ENCODE data around the gene ENTREP3. TPM values are rescaled to one million over a fixed set of nuclear protein-coding genes. Genes with fewer than 3 reads are reported as not detected.
"Not testable (repeated sequence)": the region's sequence is repeated elsewhere in the genome, so short reads cannot be mapped to it uniquely, and the experiment has no call there.

ENTREP3 gene
- total RNA-seq, 1 donor from 2014 or later, result 51.9 TPM

DNA sequence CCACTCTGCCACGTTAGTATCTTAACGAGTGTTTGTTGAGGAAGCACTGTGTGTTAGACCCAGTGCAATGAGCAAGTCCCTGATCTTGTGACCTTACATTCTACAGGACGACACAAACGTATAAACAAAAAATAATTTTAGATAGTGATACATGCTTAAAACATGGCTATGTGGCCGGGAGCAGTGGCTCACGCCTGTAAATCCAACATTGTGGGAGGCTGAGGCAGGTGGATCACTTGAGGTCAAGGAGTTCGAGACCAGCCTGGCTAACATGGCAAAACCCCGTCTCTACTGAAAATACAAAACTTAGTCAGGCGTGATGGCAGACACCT, 27.2 kb downstream of the ENTREP3 start:
- no peak for DNase-seq (ENCODE audit: low spot score in 2 of 2, unreplicated experiment in 2 of 2)
- Mint-ChIP-seq H3K27ac (peak overlapping the region; percentile 99), H3K36me3 (no peaks in the 10 kb centered on the region), H3K9me3 (no peaks in the 10 kb centered on the region), H3K27me3 (ENCODE audit: low read depth) (no peaks in the 10 kb centered on the region), H3K4me3 (peak overlapping the region; percentile 80), H3K4me1 (peaks cover 37% of the 10 kb centered on the region)
- TF ChIP-seq, protein P1, sequence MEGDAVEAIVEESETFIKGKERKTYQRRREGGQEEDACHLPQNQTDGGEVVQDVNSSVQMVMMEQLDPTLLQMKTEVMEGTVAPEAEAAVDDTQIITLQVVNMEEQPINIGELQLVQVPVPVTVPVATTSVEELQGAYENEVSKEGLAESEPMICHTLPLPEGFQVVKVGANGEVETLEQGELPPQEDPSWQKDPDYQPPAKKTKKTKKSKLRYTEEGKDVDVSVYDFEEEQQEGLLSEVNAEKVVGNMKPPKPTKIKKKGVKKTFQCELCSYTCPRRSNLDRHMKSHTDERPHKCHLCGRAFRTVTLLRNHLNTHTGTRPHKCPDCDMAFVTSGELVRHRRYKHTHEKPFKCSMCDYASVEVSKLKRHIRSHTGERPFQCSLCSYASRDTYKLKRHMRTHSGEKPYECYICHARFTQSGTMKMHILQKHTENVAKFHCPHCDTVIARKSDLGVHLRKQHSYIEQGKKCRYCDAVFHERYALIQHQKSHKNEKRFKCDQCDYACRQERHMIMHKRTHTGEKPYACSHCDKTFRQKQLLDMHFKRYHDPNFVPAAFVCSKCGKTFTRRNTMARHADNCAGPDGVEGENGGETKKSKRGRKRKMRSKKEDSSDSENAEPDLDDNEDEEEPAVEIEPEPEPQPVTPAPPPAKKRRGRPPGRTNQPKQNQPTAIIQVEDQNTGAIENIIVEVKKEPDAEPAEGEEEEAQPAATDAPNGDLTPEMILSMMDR (IDR thresholded peaks at IDR 0.05; ENCODE audit: unreplicated experiment), result no peak

DNA sequence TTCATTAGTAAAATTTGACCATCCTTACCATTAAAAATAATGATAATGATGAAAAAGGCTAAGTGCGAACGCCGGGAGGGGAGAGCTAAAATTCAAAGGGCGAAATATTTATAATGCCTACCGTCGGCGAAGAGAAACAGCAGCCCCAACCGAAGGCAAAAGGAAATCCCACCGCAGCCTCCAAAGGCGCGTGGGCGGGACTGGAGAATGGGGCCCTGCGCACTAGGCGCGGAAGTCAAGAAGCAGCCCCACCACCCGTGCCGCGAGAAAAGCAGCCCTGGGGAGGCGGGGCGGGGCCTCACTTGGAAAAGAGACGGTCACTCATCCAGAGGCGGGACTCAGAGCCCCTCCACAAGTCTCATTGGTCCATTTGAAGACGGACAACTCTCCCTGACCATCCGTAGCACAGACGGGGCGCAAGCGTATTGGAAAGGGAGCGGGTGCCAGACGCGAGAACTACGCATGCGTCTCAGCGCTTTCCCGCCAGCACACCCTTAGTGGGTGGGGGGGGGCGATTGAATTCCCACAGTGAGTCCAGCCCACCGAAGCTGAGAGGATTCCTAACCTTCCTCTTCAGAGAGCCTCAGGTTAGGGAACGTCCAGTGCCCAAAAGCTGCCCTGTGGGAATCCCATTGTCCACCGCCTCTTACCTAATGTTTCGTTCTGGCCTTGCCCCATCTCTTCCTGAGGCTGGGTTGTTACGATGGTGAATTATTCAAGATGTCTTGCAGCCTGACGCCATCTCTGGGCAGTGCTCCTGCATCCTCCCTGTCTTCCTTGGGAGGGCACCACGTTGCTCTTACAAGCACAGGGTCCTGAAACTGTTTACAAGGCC, 27.8 kb downstream of the ENTREP3 start:
- Mint-ChIP-seq H3K9me3 (no peaks in the 10 kb centered on the region), H3K27ac (peak overlapping the region; percentile 99), H3K36me3 (no peaks in the 10 kb centered on the region), H3K4me3 (peak overlapping the region; percentile 80), H3K4me1 (peaks cover 37% of the 10 kb centered on the region), H3K27me3 (ENCODE audit: low read depth) (no peaks in the 10 kb centered on the region)
- TF ChIP-seq, protein P1 (IDR thresholded peaks at IDR 0.05; ENCODE audit: unreplicated experiment), result no peak
- DNase-seq (ENCODE audit: low spot score in 2 of 2, unreplicated experiment in 2 of 2), result peak; percentile 98

DNA sequence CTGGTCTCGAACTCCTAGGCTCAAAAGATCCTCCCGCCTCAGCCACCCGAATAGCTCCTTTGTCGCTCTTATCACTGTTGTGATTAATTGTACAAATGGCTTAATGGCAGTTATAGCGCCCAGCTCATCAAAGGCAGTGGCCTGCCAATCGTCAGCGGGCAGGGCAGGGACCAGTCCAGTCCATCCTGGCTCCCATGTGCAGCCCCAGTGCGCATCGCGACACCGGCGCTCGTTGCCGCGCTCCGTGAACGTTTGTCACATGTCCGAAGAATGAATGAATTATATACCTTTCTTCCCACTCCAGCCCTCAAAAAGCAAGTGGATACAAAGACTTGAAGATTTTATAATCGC, 28.4 kb downstream of the ENTREP3 start:
- Mint-ChIP-seq H3K27ac (peak overlapping the region; percentile 99), H3K9me3 (no peaks in the 10 kb centered on the region), H3K4me1 (peaks cover 33% of the 10 kb centered on the region), H3K36me3 (no peaks in the 10 kb centered on the region), H3K4me3 (peak overlapping the region; percentile 80), H3K27me3 (ENCODE audit: low read depth) (no peaks in the 10 kb centered on the region)
- peak in 1 of 2 experiments; percentile 56 for DNase-seq (ENCODE audit: low spot score in 2 of 2, unreplicated experiment in 2 of 2)
- TF ChIP-seq, protein P1 (IDR thresholded peaks at IDR 0.05; ENCODE audit: unreplicated experiment), result no peak

DNA sequence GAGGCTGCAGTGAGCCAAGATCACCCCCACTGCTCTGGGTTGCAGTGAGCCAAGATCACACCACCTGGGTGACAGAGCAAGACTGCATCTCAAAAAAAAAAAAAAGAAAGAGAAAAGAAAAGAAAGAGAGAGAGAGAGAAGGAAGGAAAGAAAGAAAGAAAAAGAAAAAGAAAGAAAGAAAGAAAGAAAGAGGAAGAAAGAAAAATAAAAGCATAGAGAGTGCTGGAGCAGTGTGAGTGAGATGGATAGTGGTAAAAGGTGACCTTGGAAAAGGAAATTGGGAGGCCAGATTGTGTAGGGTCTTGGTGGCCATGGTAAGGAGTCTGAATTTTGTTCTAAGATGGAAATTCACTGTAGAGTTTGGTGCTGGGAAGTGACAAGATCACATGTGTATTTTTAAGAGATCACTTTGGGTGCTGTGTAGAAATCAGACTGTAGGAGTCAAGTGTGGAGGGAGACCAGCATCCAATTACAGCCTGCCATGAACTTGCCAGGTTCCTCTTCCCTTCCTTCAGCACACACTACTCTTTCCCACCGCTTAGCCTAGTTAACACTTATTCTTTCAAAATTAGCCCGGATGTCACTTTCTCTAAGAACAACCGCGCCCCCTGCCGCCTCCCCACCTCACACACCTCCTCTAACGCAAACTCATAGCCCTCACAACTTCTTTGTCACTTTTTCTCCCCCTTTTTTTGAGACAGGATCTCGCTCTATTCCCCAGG, 28.9 kb downstream of the ENTREP3 start:
- no peaks in the 10 kb centered on the region for H3K36me3 Mint-ChIP-seq
- TF ChIP-seq, protein P1 (IDR thresholded peaks at IDR 0.05; ENCODE audit: unreplicated experiment), result no peak
- peak in 1 of 2 experiments; percentile 60 for DNase-seq (ENCODE audit: low spot score in 2 of 2, unreplicated experiment in 2 of 2)
- H3K4me3 Mint-ChIP-seq, result peak overlapping the region; percentile 80
- H3K9me3 Mint-ChIP-seq, result no peaks in the 10 kb centered on the region
- peak overlapping the region; percentile 99 for H3K27ac Mint-ChIP-seq
- no peaks in the 10 kb centered on the region for H3K27me3 Mint-ChIP-seq (ENCODE audit: low read depth)
- peaks cover 31% of the 10 kb centered on the region for H3K4me1 Mint-ChIP-seq

DNA sequence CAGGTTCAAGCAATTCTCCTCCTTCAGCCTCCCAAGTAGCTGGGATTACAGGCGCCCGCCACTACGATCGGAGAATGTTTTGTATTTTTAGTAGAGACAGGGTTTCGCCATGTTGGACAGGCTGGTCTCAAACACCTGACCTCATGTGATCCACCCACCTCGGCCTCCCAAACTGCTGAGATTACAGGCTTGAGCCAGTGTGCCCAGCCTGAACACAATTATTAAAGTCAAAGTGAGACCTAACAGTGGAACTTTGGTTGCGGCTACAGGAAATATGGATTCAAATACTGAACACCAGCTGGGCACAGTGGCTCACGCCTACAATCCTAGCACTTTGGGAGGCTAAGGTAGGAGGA, 29.9 kb downstream of the ENTREP3 start:
- DNase-seq (ENCODE audit: low spot score in 2 of 2, unreplicated experiment in 2 of 2); H3K27me3 Mint-ChIP-seq (ENCODE audit: low read depth); H3K9me3 Mint-ChIP-seq; H3K36me3 Mint-ChIP-seq: not testable (repeated sequence)
- Mint-ChIP-seq H3K27ac (peak overlapping the region; percentile 99), H3K4me1 (peaks cover 31% of the 10 kb centered on the region), H3K4me3 (peak overlapping the region; percentile 80)

DNA sequence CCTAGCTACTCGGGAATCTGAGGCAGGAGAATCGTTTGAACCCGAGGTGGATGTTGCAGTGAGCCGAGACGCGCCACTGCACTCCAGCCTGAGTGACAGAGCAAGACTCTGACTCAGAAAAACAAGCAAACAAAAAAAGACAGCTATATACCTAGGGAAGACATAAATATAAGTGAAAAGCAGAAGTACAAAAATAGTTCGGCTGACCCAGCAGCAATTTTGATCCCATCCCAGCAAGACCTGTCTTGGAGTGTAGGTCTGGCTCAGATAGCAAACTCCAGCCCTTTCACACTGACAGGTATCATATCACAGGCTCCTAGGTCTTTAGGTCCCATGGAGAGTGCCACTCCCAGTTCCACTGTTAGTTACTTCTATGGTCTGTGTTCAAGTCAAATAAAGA, 32.2 kb downstream of the ENTREP3 start:
- H3K27ac Mint-ChIP-seq, result peak overlapping the region; percentile 57
- DNase-seq (ENCODE audit: low spot score in 2 of 2, unreplicated experiment in 2 of 2), result no peak
- no peaks in the 10 kb centered on the region for H3K9me3 Mint-ChIP-seq
- H3K4me1 Mint-ChIP-seq, result peaks cover 45% of the 10 kb centered on the region
- H3K27me3 Mint-ChIP-seq (ENCODE audit: low read depth), result no peaks in the 10 kb centered on the region
- no peak overlapping the region for H3K4me3 Mint-ChIP-seq
- TF ChIP-seq, protein P1 (IDR thresholded peaks at IDR 0.05; ENCODE audit: unreplicated experiment), result no peak
- H3K36me3 Mint-ChIP-seq, result no peaks in the 10 kb centered on the region

DNA sequence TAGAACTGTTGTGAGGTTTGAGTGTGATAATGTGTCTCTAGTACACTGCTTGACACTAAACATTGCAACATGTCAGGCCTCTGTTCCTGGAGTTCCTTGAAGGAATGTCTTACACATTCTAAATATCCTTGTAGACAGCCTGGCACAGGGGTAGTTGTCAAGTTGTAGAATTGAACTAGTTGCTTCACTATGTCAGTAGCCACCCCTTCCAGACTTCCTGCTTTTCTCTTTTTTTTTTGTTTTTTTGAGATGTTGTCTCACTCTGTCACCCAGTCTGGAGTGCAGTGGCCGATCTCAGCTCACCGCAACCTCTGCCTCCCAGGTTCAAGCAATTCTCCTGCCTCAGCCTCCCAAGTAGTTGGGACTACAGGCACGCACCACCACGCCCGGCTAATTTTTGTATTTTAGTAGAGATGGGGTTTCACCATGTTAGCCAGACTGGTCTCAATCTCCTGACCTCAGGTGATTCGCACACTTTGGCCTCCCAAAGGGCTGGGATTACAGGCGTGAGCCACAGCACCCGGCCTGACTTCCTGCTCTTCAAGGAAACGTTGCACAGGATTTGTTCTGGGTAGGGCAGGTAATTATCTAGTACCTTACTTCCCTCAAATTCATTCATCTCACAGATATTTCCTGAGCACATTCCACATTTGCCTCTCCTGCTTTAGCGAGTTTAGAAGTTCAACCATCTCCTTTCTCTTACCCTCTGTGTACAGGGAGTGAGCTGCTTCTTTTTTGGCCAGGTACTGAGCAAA, 34.9 kb downstream of the ENTREP3 start:
- not testable (repeated sequence) for H3K36me3 Mint-ChIP-seq; H3K27me3 Mint-ChIP-seq (ENCODE audit: low read depth); H3K9me3 Mint-ChIP-seq; DNase-seq (ENCODE audit: low spot score in 2 of 2, unreplicated experiment in 2 of 2); H3K4me3 Mint-ChIP-seq
- peak overlapping the region; percentile 43 for H3K27ac Mint-ChIP-seq
- peaks cover 28% of the 10 kb centered on the region for H3K4me1 Mint-ChIP-seq

Data from mesothelial cell of epicardium (in vitro differentiated cells).